GM21619 (cell line): ENCODE data around the gene SLX4IP.

Experiments
- ATAC-seq: cut with Tn5 transposase; IDR thresholded peaks from one replicate; pipeline ENCODE4 v1.9.1; 2021; ENCODE audit not compliant: unreplicated experiment

Gene SLX4IP

GRCh38 chr20:10428008-10428407 lies 7.1 kb upstream of the SLX4IP start:
- ATAC-seq, result no peak

- ATAC-seq, result no peak
Observed at GRCh38 chr20:10429443-10429981, 5.6 kb upstream of the SLX4IP start.

DNA sequence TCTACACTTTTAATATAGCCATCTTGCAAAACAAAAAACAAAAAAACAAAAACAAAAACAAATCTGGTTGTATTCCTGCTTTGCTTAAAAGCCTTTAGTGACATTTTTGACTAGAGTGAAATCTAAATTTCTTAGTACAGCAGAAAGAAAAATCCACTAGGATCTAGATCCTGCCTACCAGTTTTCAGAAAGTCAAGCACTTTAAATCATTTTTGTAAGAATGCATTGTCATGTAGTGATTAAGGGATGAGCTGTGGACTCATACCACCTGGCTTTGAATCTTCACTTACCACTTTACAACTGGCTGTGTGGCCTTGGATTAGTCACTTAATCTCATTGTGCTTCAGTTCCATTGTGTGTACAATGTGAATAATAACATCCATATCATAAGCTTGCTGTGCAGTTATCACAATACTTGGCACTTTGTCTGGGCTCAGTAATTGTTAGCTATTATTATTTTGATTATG lies 5.1 kb upstream of the SLX4IP start:
- no peak for ATAC-seq

DNA sequence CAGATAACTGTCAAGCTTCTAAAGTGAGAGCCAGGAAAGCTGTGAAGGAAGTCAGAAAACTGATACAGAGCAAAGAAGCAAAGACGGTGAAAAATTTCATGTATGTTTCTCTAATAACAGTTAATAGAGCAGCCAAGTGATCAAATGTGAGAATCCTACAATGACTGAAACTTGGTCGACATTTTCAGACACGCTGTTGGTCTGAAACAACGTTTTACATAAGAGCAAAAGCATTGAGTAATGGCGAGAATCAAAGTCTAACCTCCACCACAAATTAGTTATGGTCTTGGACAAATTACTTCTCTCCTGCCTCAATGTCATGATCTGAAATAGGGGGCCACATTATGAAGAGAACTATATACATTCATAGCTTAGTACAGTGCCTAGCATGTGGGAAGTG lies 4.4 kb upstream of the SLX4IP start:
- no peak for ATAC-seq

- no peak for ATAC-seq
Observed at GRCh38 chr20:10432079-10432478, 3.0 kb upstream of the SLX4IP start.

- no peak for ATAC-seq
Observed at GRCh38 chr20:10433014-10433622, 2.0 kb upstream of the SLX4IP start.

GRCh38 chr20:10433623-10434466 lies 1.3 kb upstream of the SLX4IP start, which contains the start of gene MKKS:
TSS of gene MKKS (minus strand) at chr20:10434222. CDS start at chr20:10413514, 20,708 bp downstream.
- peak; percentile 45 for ATAC-seq

DNA sequence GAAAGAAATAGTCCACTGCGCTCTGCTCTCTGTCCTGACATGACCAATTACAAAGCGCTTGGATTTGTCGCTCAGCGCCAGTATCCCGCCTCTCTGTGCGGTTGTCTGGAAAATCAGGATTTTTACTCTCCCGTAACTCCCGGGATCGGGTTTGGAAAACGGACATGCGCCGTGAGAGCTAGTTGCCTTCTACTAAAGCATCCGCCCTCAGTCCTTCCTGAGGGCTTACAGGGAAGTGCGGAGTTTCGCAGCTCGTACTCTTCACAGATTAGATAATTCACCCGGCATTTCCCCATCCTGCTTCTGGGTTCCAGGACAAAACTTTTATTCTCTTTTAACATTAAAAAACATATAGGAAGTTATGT lies 656 bp upstream of the SLX4IP start:
- ATAC-seq, result peak; percentile 36

GRCh38 chr20:10436053-10436699 lies 1.1 kb downstream of the SLX4IP start:
- ATAC-seq, result no peak

DNA sequence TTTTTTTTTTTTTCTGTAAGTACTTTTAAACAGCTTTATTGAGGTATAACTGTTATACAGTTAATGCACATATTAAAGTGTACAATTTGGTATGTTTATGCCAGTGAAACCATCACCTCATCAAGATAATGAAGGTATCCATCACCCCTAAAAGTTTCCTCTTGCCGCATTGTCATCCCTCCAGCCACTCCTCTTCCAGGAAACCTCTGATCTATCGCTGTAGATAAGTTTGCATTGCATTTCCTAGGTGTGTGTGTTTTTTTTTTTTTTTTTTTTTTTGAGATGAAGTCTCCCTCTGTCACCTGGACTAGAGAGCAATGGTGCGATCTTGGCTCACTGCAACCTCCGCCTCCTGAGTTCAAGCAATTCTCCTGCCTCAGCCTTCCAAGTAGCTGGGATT lies 3.1 kb downstream of the SLX4IP start:
- ATAC-seq, result no peak

DNA sequence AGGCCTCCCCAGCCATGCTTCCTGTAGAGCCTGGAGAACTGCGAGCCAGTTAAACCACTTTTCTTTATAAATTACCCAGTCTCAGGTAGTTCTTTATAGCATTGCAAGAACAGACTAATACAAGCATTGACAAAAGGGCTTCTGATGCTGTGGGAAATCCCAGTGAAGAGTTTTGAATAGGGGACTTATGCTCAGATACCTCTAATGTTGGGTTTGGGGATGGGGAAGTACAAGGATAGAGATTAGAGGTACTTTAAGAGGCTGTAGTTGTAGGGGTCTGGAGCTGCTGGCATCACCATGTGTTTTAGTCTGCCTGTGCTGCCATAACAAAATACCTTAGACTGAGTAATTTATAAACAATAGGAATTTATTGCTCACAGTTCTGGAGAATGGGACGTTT lies 8.8 kb downstream of the SLX4IP start:
- no peak for ATAC-seq

- ATAC-seq, result no peak
Observed at GRCh38 chr20:10445758-10446157, 10.7 kb downstream of the SLX4IP start.

- peak; percentile 97 for ATAC-seq
Observed at GRCh38 chr20:10447028-10447427, 11.9 kb downstream of the SLX4IP start.

- ATAC-seq, result no peak
Observed at GRCh38 chr20:10448270-10449156, 13.4 kb downstream of the SLX4IP start.

GRCh38 chr20:10449270-10449669 lies 14.2 kb downstream of the SLX4IP start:
- ATAC-seq, result no peak

DNA sequence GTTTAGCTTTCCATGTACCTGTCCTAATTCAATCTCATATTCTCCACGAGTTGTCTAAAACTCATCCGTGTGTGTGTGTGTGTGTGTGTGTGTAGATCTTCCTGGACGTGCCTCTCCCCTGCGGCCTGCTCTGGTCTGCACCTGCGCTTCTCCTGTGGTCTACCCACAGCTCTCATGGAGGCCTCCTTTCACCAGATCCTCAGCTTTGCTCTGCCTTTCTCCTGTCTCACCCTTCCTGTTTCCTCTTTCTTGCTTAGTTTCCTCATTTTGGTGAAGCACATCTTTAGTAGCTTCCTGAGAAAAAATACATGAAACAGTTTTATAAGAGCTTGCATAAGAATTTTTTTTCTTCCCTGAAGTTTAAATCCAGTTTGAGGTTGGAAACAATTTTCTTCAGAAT lies 18.1 kb downstream of the SLX4IP start:
- peak; percentile 96 for ATAC-seq

- ATAC-seq, result no peak
Observed at GRCh38 chr20:10454151-10454750, 19.1 kb downstream of the SLX4IP start.

GRCh38 chr20:10461495-10461894 lies 26.4 kb downstream of the SLX4IP start:
- no peak for ATAC-seq

DNA sequence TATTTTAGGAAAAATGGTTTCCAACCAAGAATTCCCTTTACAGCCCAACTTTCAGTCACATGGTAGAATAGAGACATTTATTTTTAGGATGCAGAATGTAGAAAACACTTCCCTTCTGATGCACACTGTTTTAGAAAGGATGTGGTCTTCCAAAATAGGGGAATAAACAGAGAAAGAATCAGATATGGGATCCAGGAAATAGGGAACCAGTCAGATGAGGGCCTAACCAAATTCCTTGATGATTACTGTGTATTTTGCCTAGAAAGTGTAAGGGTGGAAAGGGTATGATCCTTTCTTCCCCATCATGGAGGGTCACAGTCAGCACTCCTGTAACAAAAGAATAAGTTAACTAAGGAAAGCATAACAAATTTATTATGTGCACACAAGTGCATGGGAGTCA lies 27.4 kb downstream of the SLX4IP start:
- no peak for ATAC-seq

DNA sequence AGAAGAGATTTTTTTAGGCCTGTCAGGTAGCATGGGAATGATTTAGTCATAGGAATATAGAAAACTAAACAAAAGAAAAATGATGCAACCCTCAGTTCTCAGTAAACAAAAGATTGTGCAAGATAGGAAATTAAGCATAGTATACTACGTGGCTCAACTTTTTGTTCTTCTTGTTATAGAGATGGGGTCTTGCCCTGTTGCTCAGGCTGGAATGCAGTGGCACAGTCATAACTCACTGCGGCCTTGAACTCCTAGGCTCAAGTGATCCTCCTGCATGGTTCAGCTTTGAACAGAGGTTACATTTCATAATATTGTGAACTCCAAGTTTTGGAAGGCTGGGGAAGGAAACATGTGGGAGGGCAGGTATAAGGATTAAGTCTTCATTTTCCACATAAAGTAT lies 28.5 kb downstream of the SLX4IP start:
- no peak for ATAC-seq
